ENCODE data around the gene ACAD10. TPM values are rescaled to one million over a fixed set of nuclear protein-coding genes. Genes with fewer than 3 reads are reported as not detected.

The ACAD10 gene
- total RNA-seq, 1 experiment from 2014 or later = 30.8 TPM

DNA sequence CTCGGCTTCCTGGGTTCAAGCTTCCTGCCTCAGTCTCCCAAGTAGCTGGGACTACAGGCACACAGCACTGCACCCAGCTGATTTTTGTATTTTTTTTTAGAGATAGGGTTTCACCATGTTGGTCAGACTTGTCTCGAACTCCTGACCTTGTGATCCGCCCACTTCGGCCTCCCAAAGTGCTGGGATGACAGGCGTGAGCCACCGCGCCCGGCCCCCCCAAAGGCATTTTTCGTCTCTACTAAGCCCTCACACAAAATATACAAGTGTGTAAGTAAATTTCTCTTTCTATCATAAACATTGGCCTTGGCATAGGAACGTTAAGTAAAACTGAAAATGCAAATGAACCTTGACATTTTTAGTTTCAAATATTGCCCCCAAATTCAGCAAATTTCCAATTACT, 2.1 kb downstream of the ACAD10 start:
- DNase-seq (ENCODE audit: low read depth, low spot score) (no peak), ATAC-seq (no peak)
- BruUV-seq (replicated peaks) = no TSS peak
- H3K9me3 ChIP-seq (ENCODE audit: control insufficient read depth, insufficient read depth, low read depth, low read length) = no peaks in the 10 kb centered on the region
- in situ Hi-C loops (cut with HindIII; ENCODE audit: low pct_unique_long_range_greater_than_20kb, low sequenced_read_pairs) (loop anchor here (25.0 kb wide), 1 partner anchor 101 kb away; the partner anchor contains the start of gene ATXN2), intact Hi-C loops (cut with micrococcal nuclease; ENCODE audit: unreplicated experiment) (no loop called here)
- TF ChIP-seq SIN3A (IDR thresholded peaks at IDR 0.05; ENCODE audit: borderline replicate concordance, insufficient read depth, low read depth, low read length) (no peak), TCF7L2 (IDR thresholded peaks at IDR 0.05; ENCODE audit: low read depth, low read length) (no peak)
- H3K4me3 ChIP-seq (ENCODE audit: low read depth in 2 of 2, low read length in 2 of 2) = no peak overlapping the region
- CTCF ChIA-PET = no interaction called here
- H3K4me1 ChIP-seq (ENCODE audit: control insufficient read depth, insufficient read depth, low read length) = peaks cover 18% of the 10 kb centered on the region; the same call in 1 of the 2 replicates
- H3K36me3 ChIP-seq (ENCODE audit: control insufficient read depth, insufficient read depth, low read length) = peaks cover 4% of the 10 kb centered on the region; the same call in 1 of the 2 replicates
- H3K27me3 ChIP-seq (ENCODE audit: control insufficient read depth, insufficient read depth, low read length) = no peaks in the 10 kb centered on the region
- POLR2A ChIA-PET = no interaction called here
- H3K27ac ChIP-seq (ENCODE audit: low read length) = no peak overlapping the region

- no TSS peak for BruUV-seq (replicated peaks)
Measured at GRCh38 chr12:111691262-111691661, 5.4 kb downstream of the ACAD10 start.

More at GRCh38 chr12:111691262-111691661, 5.4 kb downstream of the ACAD10 start:
- in situ Hi-C loops (cut with HindIII; ENCODE audit: low pct_unique_long_range_greater_than_20kb, low sequenced_read_pairs) = loop anchor here (25.0 kb wide), 1 partner anchor 104 kb away; the partner anchor contains the start of gene ATXN2
- H3K36me3 ChIP-seq (ENCODE audit: control insufficient read depth, insufficient read depth, low read length) = no peaks in the 10 kb centered on the region; the same call in 1 of the 2 replicates
- no peaks in the 10 kb centered on the region for H3K9me3 ChIP-seq (ENCODE audit: control insufficient read depth, insufficient read depth, low read depth, low read length)
- intact Hi-C loops (cut with micrococcal nuclease; ENCODE audit: unreplicated experiment) = no loop called here
- CTCF ChIA-PET = no interaction called here
- no peak for TF ChIP-seq POLR2AphosphoS5 (IDR thresholded peaks at IDR 0.05; ENCODE audit: low read depth, low read length)
- TF ChIP-seq REST (IDR thresholded peaks at IDR 0.05; ENCODE audit: insufficient read depth in 1 of 2, low read depth in 2 of 2, low read length in 1 of 2) = no peak
- TF ChIP-seq SIN3A (IDR thresholded peaks at IDR 0.05; ENCODE audit: borderline replicate concordance, insufficient read depth, low read depth, low read length) = no peak
- TF ChIP-seq CTCF (IDR thresholded peaks at IDR 0.05) = no peak
- TF ChIP-seq TCF7L2 (IDR thresholded peaks at IDR 0.05; ENCODE audit: low read depth, low read length) = no peak
- H3K27me3 ChIP-seq (ENCODE audit: control insufficient read depth, insufficient read depth, low read length) = no peaks in the 10 kb centered on the region
- POLR2A ChIA-PET = interaction anchor here (0.7 to 0.9 kb wide), 2 partner anchors 14 to 65 kb away, joined by 5 to 13 read pairs; no protein-coding TSS in a partner anchor
- no peak overlapping the region for H3K4me3 ChIP-seq (ENCODE audit: low read depth in 2 of 2, low read length in 2 of 2)
- DNase-seq (ENCODE audit: low read depth, low spot score) = no peak
- ATAC-seq = no peak
- no peak overlapping the region for H3K27ac ChIP-seq (ENCODE audit: low read length)
- H3K4me1 ChIP-seq (ENCODE audit: control insufficient read depth, insufficient read depth, low read length) = peaks cover 10% of the 10 kb centered on the region; the same call in 1 of the 2 replicates
